Spleen (tissue), 7 donors: Measurements from ENCODE around the gene RAPGEF3.

Experiments
- CTCF ChIP-seq, 11 experiments: fragments of 200-600 bp in 7 of 11; fragments of 450-650 bp in 4 of 11; sonication (generic) in 4 of 11; IDR thresholded peaks in 8 of 11; conservative IDR thresholded peaks in 3 of 11; 1 replicate in 7 of 11; 2 replicates in 4 of 11; pipeline versions ENCODE4 v1.4.0 to v1.8.0; 2016 to 2021; ENCODE audit warnings: antibody characterized with exemption in 11 of 11, inconsistent platforms in 4 of 11, mild to moderate bottlenecking in 1 of 11
- POLR2A ChIP-seq, 3 donors: fragments of 450-650 bp; IDR thresholded peaks; one replicate each; pipeline ENCODE4 v1.5.1; 2017; ENCODE audit warnings: antibody characterized with exemption in 3 of 3, mild to moderate bottlenecking in 1 of 3
- POLR2AphosphoS5 ChIP-seq, 3 donors: sonication (generic); formaldehyde crosslinking; IDR thresholded peaks; one replicate each; pipeline ENCODE4 v1.5.1; 2017; ENCODE audit warnings: antibody characterized with exemption in 3 of 3
- donor health status: DM: no; HTN: no; CAD: no; lungs with moderate emphysema.
- donor health status: DM: no; HTN: no; CAD: no.
- donor health status: DM: no; HTN: no; CAD: no.

GRCh38 chr12:47762850-47763465 is 4.3 kb upstream of the RAPGEF3 start:
- no peak for TF ChIP-seq CTCF (IDR thresholded peaks at IDR 0.05 in 8 of 11, conservative IDR thresholded peaks at IDR 0.05 in 3 of 11)
- TF ChIP-seq POLR2AphosphoS5 (IDR thresholded peaks at IDR 0.05) = no peak
- TF ChIP-seq POLR2A (IDR thresholded peaks at IDR 0.05) = no peak
